GM19099 (cell line): ENCODE measurements around the gene FASTKD3.

Experiments used
- POLR2A ChIP-seq: IDR thresholded peaks from 3 replicates; pipeline ENCODE4 v1.6.1; 2011; ENCODE audit warnings: low read depth; ENCODE audit not compliant: insufficient read length; ENCODE audit errors: extremely low read depth

The FASTKD3 gene

GRCh38 chr5:7888901-7889300 is 20.1 kb upstream of the FASTKD3 start:
- no peak for TF ChIP-seq POLR2A

GRCh38 chr5:7886849-7887475 is 18.1 kb upstream of the FASTKD3 start:
- TF ChIP-seq POLR2A = no peak

- TF ChIP-seq POLR2A = no peak
These were observed 15.8 kb upstream of the FASTKD3 start for GRCh38 chr5:7884491-7885267.

- TF ChIP-seq POLR2A = no peak
These were observed 14.1 kb upstream of the FASTKD3 start for GRCh38 chr5:7882926-7883325.

GRCh38 chr5:7881816-7882215 is 13.0 kb upstream of the FASTKD3 start:
- TF ChIP-seq POLR2A = no peak

GRCh38 chr5:7881091-7881490 is 12.3 kb upstream of the FASTKD3 start:
- no peak for TF ChIP-seq POLR2A

- TF ChIP-seq POLR2A = no peak
These were observed 9.6 kb upstream of the FASTKD3 start for GRCh38 chr5:7878381-7878873.

GRCh38 chr5:7877851-7878250 is 9.0 kb upstream of the FASTKD3 start:
- TF ChIP-seq POLR2A = no peak

GRCh38 chr5:7876867-7877266 is 8.0 kb upstream of the FASTKD3 start:
- TF ChIP-seq POLR2A = no peak

- TF ChIP-seq POLR2A = no peak
These were observed 6.3 kb upstream of the FASTKD3 start for GRCh38 chr5:7875151-7875550.

GRCh38 chr5:7874639-7875038 is 5.8 kb upstream of the FASTKD3 start:
- no peak for TF ChIP-seq POLR2A

GRCh38 chr5:7873216-7873615 is 4.4 kb upstream of the FASTKD3 start:
- no peak for TF ChIP-seq POLR2A

GRCh38 chr5:7872517-7873130 is 3.8 kb upstream of the FASTKD3 start:
- no peak for TF ChIP-seq POLR2A

GRCh38 chr5:7871653-7872052 is 2.8 kb upstream of the FASTKD3 start:
- TF ChIP-seq POLR2A = no peak

- TF ChIP-seq POLR2A = no peak
These were observed 774 bp upstream of the FASTKD3 start for GRCh38 chr5:7869474-7870136.
